ENCODE results near the gene GRAMD2B.

- TF ChIP-seq CBX3 (IDR thresholded peaks at IDR 0.05; ENCODE audit: low read depth) (no peak), RAD21 (IDR thresholded peaks at IDR 0.05; ENCODE audit: low read depth) (peak; percentile 48), CTCF (IDR thresholded peaks at IDR 0.05 in 2 of 3, conservative IDR thresholded peaks at IDR 0.05 in 1 of 3; ENCODE audit: borderline replicate concordance in 1 of 3, insufficient read depth in 1 of 3, low read depth in 2 of 3, low read length in 2 of 3) (peak; percentile 35 to 77 (median 73); a peak in 5 of 6 replicates), JUND (IDR thresholded peaks at IDR 0.05) (no peak), FOSL1 (IDR thresholded peaks at IDR 0.05; ENCODE audit: low read depth) (no peak), POLR2A (IDR thresholded peaks at IDR 0.05; ENCODE audit: borderline replicate concordance, extremely low read depth, insufficient read depth, insufficient read length) (no peak), ATF3 (IDR thresholded peaks at IDR 0.05) (no peak), POLR2AphosphoS5 (IDR thresholded peaks at IDR 0.05; ENCODE audit: low read depth, low read length) (no peak), EZH2 (IDR thresholded peaks at IDR 0.05) (no peak), EGR1 (IDR thresholded peaks at IDR 0.05; ENCODE audit: low read depth) (no peak), SIN3A (IDR thresholded peaks at IDR 0.05; ENCODE audit: low read depth) (no peak)
These were observed 76.7 kb downstream of the GRAMD2B start for GRCh38 chr5:126499853-126500342.
